CD14-positive monocyte (primary cell): ENCODE data around the gene RPL3. TPM values are rescaled to one million over a fixed set of nuclear protein-coding genes. Genes with fewer than 3 reads are reported as not detected.
A peak's percentile ranks its signal among the peaks of the same experiment; 100 is the strongest.

Experiments used
- DNase-seq, 3 donors: peaks; one replicate each; pipeline ENCODE4 v3.0.0-alpha.2; 2011 to 2022
- H2AFZ ChIP-seq: 2 replicates; pipeline ENCODE4 v1.6.0; 2012; ENCODE audit warnings: mild to moderate bottlenecking, low read depth, low read length, inconsistent platforms; ENCODE audit not compliant: insufficient read depth, poor library complexity, severe bottlenecking
- H3K27ac ChIP-seq, 2 donors: 1 replicate in 1 of 2; 2 replicates in 1 of 2; pipeline ENCODE4 v1.5.1; 2012 to 2013; ENCODE audit warnings: low read length in 2 of 2, control low read depth in 1 of 2, inconsistent platforms in 1 of 2, low read depth in 1 of 2, mild to moderate bottlenecking in 1 of 2
- H3K27me3 ChIP-seq, 2 donors: one replicate each; pipeline versions ENCODE4 v1.6.0 to v1.6.1; 2011 to 2013; ENCODE audit warnings: low read length in 2 of 2; ENCODE audit not compliant: control insufficient read depth in 2 of 2, insufficient read depth in 2 of 2
- H3K36me3 ChIP-seq, 2 donors: replicated peaks in 1 of 2; 1 replicate in 1 of 2; 2 replicates in 1 of 2; pipeline versions ENCODE4 v1.5.1 to v1.6.1; 2012 to 2013; ENCODE audit warnings: low read length in 2 of 2, control low read depth in 1 of 2, inconsistent platforms in 1 of 2, mild to moderate bottlenecking in 1 of 2; ENCODE audit not compliant: insufficient read depth in 2 of 2, control insufficient read depth in 1 of 2
- H3K4me1 ChIP-seq, 2 donors: 1 replicate in 1 of 2; 2 replicates in 1 of 2; pipeline versions ENCODE4 v1.5.1 to v1.6.1; 2012 to 2013; ENCODE audit warnings: low read length in 2 of 2, control low read depth in 1 of 2, inconsistent platforms in 1 of 2, mild to moderate bottlenecking in 1 of 2, moderate library complexity in 1 of 2; ENCODE audit not compliant: insufficient read depth in 2 of 2, control insufficient read depth in 1 of 2
- H3K4me2 ChIP-seq: replicated peaks from 2 replicates; pipeline ENCODE3; 2012; ENCODE audit warnings: low read length, moderate library complexity, mild to moderate bottlenecking; ENCODE audit not compliant: poor library complexity, severe bottlenecking; ENCODE audit errors: extremely low read depth
- H3K4me3 ChIP-seq, 3 experiments: fragments of 200-600 bp in 1 of 3; sonication (generic) in 1 of 3; replicated peaks in 1 of 3; 1 replicate in 2 of 3; 2 replicates in 1 of 3; pipeline ENCODE4 v1.5.1; 2011 to 2013; ENCODE audit warnings: low read length in 3 of 3, mild to moderate bottlenecking in 3 of 3, control low read depth in 2 of 3, low read depth in 2 of 3, inconsistent platforms in 1 of 3, moderate library complexity in 1 of 3
- H3K79me2 ChIP-seq: 2 replicates; pipeline ENCODE4 v1.6.0; 2012; ENCODE audit warnings: mild to moderate bottlenecking, control low read depth, inconsistent platforms, low read length, moderate library complexity; ENCODE audit not compliant: insufficient read depth
- H3K9ac ChIP-seq: 2 replicates; pipeline ENCODE4 v1.6.0; 2017; ENCODE audit warnings: low read length, mild to moderate bottlenecking; ENCODE audit not compliant: insufficient read depth, poor library complexity, severe bottlenecking
- H3K9me3 ChIP-seq, 2 donors: replicated peaks in 1 of 2; 1 replicate in 1 of 2; 2 replicates in 1 of 2; pipeline versions ENCODE4 v1.5.1 to v1.6.1; 2012 to 2013; ENCODE audit warnings: low read length in 2 of 2, control low read depth in 1 of 2; ENCODE audit not compliant: control insufficient read depth in 1 of 2, insufficient read depth in 1 of 2
- H4K20me1 ChIP-seq: 2 replicates; pipeline ENCODE4 v1.6.0; 2012; ENCODE audit warnings: mild to moderate bottlenecking, low read length, control low read depth, moderate library complexity; ENCODE audit not compliant: insufficient read depth
- H3K27ac Mint-ChIP-seq, 7 donors: one replicate each; pipeline ENCODE4 v1.8.0; 2020; ENCODE audit warnings: mild to moderate bottlenecking in 7 of 7, mixed read lengths in 7 of 7, moderate library complexity in 6 of 7, inconsistent platforms in 2 of 7
- H3K27me3 Mint-ChIP-seq, 3 donors: one replicate each; pipeline ENCODE4 v1.8.0; 2021 to 2022; ENCODE audit warnings: low read depth in 3 of 3, mild to moderate bottlenecking in 3 of 3, mixed read lengths in 3 of 3, moderate library complexity in 3 of 3, inconsistent platforms in 1 of 3
- H3K36me3 Mint-ChIP-seq, 2 donors: one replicate each; pipeline ENCODE4 v1.8.0; 2020; ENCODE audit warnings: mixed read lengths in 2 of 2, inconsistent platforms in 1 of 2, mild to moderate bottlenecking in 1 of 2
- H3K4me1 Mint-ChIP-seq: one replicate; pipeline ENCODE4 v1.8.0; 2020; ENCODE audit warnings: mild to moderate bottlenecking, mixed read lengths
- H3K4me3 Mint-ChIP-seq, 2 donors: one replicate each; pipeline ENCODE4 v1.8.0; 2020; ENCODE audit warnings: mild to moderate bottlenecking in 2 of 2, mixed read lengths in 2 of 2, moderate library complexity in 1 of 2
- H3K9me3 Mint-ChIP-seq, 7 donors: one replicate each; pipeline ENCODE4 v1.8.0; 2020 to 2022; ENCODE audit warnings: mixed read lengths in 7 of 7, mild to moderate bottlenecking in 6 of 7, moderate library complexity in 6 of 7, inconsistent platforms in 2 of 7
- CTCF ChIP-seq: fragments of 200-600 bp; IDR thresholded peaks from one replicate; pipeline ENCODE4 v1.8.0; 2022; ENCODE audit warnings: antibody characterized with exemption, mild to moderate bottlenecking
- WGBS: methylation state at CpG from one replicate; pipeline ENCODE4 v1.1.5; 2013; ENCODE audit warnings: missing lambda C conversion rate; ENCODE audit not compliant: insufficient coverage; 5-methylcytosine and 5-hydroxymethylcytosine counted together
- intact Hi-C, 2 donors: fragments of 100-400 bp; cut with micrococcal nuclease; formaldehyde crosslinking; loops; one replicate each; pipeline versions ENCODE4 v1.15.0 to v1.15.1; 2023
- polyA plus RNA-seq, 3 donors: library from polyadenylated mRNA; depleted of rRNA in 1 of 3; unstranded in 2 of 3; stranded (reverse) in 1 of 3; fragments of 300-500 nt in 2 of 3; fragments of >200 nt in 1 of 3; fragmentation: Illumina TruSeq in 2 of 3; gene quantifications; 1 replicate in 2 of 3; 2 replicates in 1 of 3; pipeline ENCODE4 v1.2.3, GENCODE V29; 2012 to 2021

RPL3 gene
- polyA plus RNA-seq, 3 donors, result 604 to 2,104 (median 698) TPM

GRCh38 chr22:39301926-39302325, 17.5 kb downstream of the RPL3 start:
- DNase-seq, result no peak
- H3K79me2 ChIP-seq, result no peaks in the 10 kb centered on the region
- Mint-ChIP-seq H3K27me3 (peaks cover 7 to 13% (median 10%) of the 10 kb centered on the region in 3 donors), H3K4me1 (peaks cover 39% of the 10 kb centered on the region), H3K9me3 (no peaks in the 10 kb centered on the region), H3K27ac (no peak overlapping the region), H3K36me3 (peaks cover 2 to 4% of the 10 kb centered on the region in 2 donors), H3K4me3 (no peak overlapping the region)
- no peaks in the 10 kb centered on the region for H3K27me3 ChIP-seq
- 75% methylated on average over 6 of the region's 7 CpGs for WGBS
- H3K9ac ChIP-seq, result no peak overlapping the region
- no peak overlapping the region for H2AFZ ChIP-seq
- peaks cover 30 to 36% of the 10 kb centered on the region in 2 donors for H3K4me1 ChIP-seq
- H3K27ac ChIP-seq, result no peak overlapping the region
- H3K9me3 ChIP-seq, result no peaks in the 10 kb centered on the region
- no peak for TF ChIP-seq CTCF
- no peak overlapping the region for H3K4me3 ChIP-seq
- no peaks in the 10 kb centered on the region for H3K36me3 ChIP-seq
- no peak overlapping the region for H3K4me2 ChIP-seq
- intact Hi-C loops, result no loop called here
- no peaks in the 10 kb centered on the region for H4K20me1 ChIP-seq

- no peak overlapping the region for H3K9ac ChIP-seq
- H3K4me1 ChIP-seq, result peaks cover 26 to 32% of the 10 kb centered on the region in 2 donors
- no peaks in the 10 kb centered on the region for H3K9me3 ChIP-seq
- intact Hi-C loops, result no loop called here
- H4K20me1 ChIP-seq, result no peaks in the 10 kb centered on the region
- no peak overlapping the region for H3K4me2 ChIP-seq
- no peak overlapping the region for H3K4me3 ChIP-seq
- H2AFZ ChIP-seq, result no peak overlapping the region
- no peak overlapping the region for H3K27ac ChIP-seq
- peaks cover 7 to 14% (median 10%) of the 10 kb centered on the region in 3 donors for H3K27me3 Mint-ChIP-seq
- no peaks in the 10 kb centered on the region for H3K79me2 ChIP-seq
- peaks cover 32% of the 10 kb centered on the region for H3K4me1 Mint-ChIP-seq
- WGBS, result 86% methylated on average over 9 of the region's 9 CpGs
- DNase-seq, result no peak
- no peaks in the 10 kb centered on the region for H3K27me3 ChIP-seq
- peaks cover 2 to 4% of the 10 kb centered on the region in 2 donors for H3K36me3 Mint-ChIP-seq
- H3K36me3 ChIP-seq, result no peaks in the 10 kb centered on the region
- TF ChIP-seq CTCF, result no peak
- H3K4me3 Mint-ChIP-seq, result peak overlapping the region; percentile 8 to 21
- H3K9me3 Mint-ChIP-seq, result no peaks in the 10 kb centered on the region
- peak overlapping the region in 3 of 7 donors; percentile 18 to 96 (median 91) for H3K27ac Mint-ChIP-seq
These were observed 18.3 kb downstream of the RPL3 start for GRCh38 chr22:39301108-39301507.
